IMR-90 (cell line): ENCODE measurements around the gene SRPK3. TPM values are rescaled to one million over a fixed set of nuclear protein-coding genes. Genes with fewer than 3 reads are reported as not detected.

Source experiments
- polyA plus RNA-seq, 3 experiments: library from polyadenylated mRNA; depleted of rRNA; stranded (reverse); fragments of >200 nt; gene quantifications; 2 replicates each; pipeline ENCODE4 v1.2.3, GENCODE V29; 2012; ENCODE audit warnings: low replicate concordance in 1 of 3
- total RNA-seq: library from RNA; depleted of rRNA; stranded (reverse); fragments of >200 nt; gene quantifications from 2 replicates; pipeline ENCODE4 v1.2.3, GENCODE V29; 2012
- TF ChIP-seq, protein P1 (sequence below): conservative IDR thresholded peaks from 2 replicates; pipeline ENCODE4 v1.5.1; 2012; ENCODE audit warnings: mild to moderate bottlenecking, low read depth, low read length, improper control_type of control experiment

SRPK3 gene
- total and polyA plus RNA-seq, 2 of the 4 experiments (the other 2 are of a cell fraction): 0.36 to 0.70 TPM

DNA sequence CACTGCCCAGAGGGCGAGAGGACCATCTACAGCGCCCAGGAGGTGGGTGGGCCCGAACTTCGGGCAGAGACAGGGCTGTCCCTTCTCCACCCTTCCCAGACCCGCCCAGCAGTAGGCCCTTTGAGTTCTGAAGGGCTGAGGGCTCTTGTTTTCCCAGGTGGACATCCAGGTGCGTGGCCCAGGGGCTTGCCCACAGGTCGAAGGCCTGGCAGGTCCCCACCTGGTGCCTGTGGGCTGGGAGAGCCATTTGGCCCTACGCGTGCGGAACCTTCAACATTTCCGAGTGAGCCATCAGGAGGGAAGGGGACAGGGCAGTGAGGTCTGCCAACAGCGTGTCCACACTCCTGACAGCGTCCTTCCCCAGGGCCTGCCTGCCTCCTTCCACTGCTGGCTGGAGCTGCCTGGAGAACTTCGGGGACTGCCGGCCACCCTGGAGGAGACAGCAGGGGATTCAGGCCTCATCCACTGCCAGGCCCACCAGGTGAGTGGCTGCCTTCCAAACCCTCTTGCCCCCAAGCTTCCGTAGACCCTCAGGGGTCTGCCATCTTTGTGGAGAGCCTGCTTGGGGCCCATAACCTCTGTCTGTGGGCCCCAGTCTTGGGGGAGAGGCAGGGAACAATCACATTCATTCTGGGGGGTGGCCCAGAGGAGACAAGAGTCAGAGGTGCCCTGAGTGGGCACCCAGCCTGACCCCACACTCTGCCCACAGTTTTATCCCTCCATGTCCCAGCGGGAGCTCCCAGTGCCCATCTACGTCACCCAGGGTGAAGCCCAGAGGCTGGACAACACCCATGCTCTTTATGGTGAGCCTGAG is 10.0 kb upstream of the SRPK3 start (continued):
- TF ChIP-seq, protein P1, sequence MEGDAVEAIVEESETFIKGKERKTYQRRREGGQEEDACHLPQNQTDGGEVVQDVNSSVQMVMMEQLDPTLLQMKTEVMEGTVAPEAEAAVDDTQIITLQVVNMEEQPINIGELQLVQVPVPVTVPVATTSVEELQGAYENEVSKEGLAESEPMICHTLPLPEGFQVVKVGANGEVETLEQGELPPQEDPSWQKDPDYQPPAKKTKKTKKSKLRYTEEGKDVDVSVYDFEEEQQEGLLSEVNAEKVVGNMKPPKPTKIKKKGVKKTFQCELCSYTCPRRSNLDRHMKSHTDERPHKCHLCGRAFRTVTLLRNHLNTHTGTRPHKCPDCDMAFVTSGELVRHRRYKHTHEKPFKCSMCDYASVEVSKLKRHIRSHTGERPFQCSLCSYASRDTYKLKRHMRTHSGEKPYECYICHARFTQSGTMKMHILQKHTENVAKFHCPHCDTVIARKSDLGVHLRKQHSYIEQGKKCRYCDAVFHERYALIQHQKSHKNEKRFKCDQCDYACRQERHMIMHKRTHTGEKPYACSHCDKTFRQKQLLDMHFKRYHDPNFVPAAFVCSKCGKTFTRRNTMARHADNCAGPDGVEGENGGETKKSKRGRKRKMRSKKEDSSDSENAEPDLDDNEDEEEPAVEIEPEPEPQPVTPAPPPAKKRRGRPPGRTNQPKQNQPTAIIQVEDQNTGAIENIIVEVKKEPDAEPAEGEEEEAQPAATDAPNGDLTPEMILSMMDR: no peak
